Fibroblast of villous mesenchyme (primary cell): Measurements from ENCODE around the gene EIF5AL1. TPM values are rescaled to one million over a fixed set of nuclear protein-coding genes. Genes with fewer than 3 reads are reported as not detected.

Source experiments
- small RNA-seq: library from RNA; depleted of rRNA; stranded (forward); fragments of <200 nt; gene quantifications from one replicate; pipeline ENCODE3, GENCODE V24; 2012
- total RNA-seq: library from RNA; depleted of rRNA; stranded (reverse); fragments of >200 nt; gene quantifications from 2 replicates; pipeline ENCODE4 v1.2.3, GENCODE V29; 2012

Gene EIF5AL1
- total RNA-seq, 1 donor, result 0.86 TPM

Small RNA genes lying within 50 kb of the gene (small RNA-seq; reads per million reads assigned to genes)
- gene BX248123.2 (not detected), gene RPS12P18 (not detected)

Other genes with a start within 250 kb of the EIF5AL1 start
- 32.9 and 42.7 TPM in 2 replicates for gene PPIF, start 165.1 kb upstream of the EIF5AL1 start, total RNA-seq
- gene ZCCHC24, start 66.9 kb upstream of the EIF5AL1 start, total RNA-seq, result 28.7 and 36.7 TPM in 2 replicates
- gene SFTPA2, start 47.9 kb downstream of the EIF5AL1 start, total RNA-seq, result not detected in 2 replicates
- gene SFTPA1, start 98.4 kb downstream of the EIF5AL1 start, total RNA-seq, result not detected in 2 replicates
- 0.32 and 0.43 TPM in 2 replicates for gene NUTM2B, start 190.7 kb downstream of the EIF5AL1 start, total RNA-seq